GM18870 (cell line): ENCODE data around the gene UBA3.

Experiments
- ATAC-seq: cut with Tn5 transposase; IDR thresholded peaks from one replicate; pipeline ENCODE4 v1.9.1; 2021; ENCODE audit warnings: moderate library complexity; ENCODE audit not compliant: unreplicated experiment

The UBA3 gene

DNA sequence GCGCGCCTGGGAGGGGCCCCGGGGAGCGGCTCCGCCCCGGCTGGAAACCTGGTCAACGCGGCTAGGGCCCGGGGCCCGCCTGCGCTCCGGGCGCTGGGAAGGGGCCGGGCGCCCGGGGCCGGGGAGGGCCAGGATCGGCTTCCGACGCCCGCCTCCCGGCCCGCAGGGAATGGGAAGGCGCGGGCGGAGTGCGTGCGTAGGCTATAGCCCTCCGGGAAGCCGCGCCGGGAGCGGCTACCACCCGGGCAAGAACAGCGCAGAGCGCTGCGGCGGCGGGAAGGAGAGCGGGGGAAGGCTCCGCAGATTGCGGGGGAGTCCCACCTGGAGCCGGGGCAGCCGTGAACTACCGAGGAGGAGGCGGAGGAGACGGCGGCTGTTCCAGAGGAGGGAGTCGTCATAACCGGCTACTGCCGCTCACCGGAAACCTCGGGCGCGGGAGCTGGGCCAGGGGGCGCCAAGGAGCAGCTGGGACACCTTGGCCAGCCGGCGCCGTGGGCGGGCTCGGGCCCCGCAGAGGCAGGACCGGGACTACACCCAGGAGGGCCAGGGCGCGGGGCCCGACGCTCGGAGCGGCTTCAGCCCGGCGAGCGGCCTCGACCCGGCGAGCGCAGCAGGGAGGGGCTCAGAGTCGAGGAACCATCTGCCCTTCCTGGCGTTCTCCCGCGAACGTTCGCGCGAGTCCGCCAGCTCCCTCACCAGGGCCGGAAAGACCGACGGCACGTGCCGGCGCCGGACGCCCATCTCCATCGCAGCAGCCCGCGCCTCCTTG is 66.7 kb downstream of the UBA3 start, which contains the start of gene EOGT:
Gene EOGT (minus strand): TSS at position 432 of the 769 bp plus-strand sequence. CDS start 3,838 bp downstream, outside the sequence.
- ATAC-seq: peak; percentile 70

GRCh38 chr3:69012800-69013252 is 67.3 kb downstream of the UBA3 start:
- peak; percentile 16 for ATAC-seq

- ATAC-seq: no peak
These were observed 67.9 kb downstream of the UBA3 start for GRCh38 chr3:69012100-69012799.

DNA sequence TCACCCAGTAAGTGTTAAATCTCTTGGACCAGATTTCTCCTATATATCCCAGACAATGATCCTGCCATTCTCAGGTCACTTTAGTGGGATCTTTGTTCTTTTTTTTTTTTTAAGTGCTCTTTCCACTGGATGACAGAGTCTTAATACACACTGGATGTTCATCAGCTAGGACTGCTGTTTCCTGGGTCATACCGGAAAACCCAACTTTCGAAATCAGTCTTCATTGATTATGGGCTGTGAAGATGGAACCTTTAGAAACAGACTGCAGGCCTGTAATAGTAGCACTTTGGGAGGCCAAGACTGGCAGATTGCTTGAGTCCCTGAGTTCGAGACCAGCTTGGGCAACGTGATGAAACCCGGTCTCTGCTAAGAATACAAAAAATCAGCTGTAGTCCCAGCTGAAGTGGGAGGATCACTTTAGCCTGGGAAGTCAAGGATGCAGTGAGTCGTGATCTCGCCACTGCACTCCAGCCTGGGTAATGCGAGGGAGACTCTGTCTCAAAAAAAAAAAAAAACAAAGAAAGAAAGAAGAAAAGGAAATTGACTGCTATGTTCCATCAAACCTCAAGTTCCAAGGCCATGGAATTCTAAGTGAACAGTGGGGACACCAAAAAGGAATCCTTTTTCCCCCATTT is 69.0 kb downstream of the UBA3 start:
- no peak for ATAC-seq

DNA sequence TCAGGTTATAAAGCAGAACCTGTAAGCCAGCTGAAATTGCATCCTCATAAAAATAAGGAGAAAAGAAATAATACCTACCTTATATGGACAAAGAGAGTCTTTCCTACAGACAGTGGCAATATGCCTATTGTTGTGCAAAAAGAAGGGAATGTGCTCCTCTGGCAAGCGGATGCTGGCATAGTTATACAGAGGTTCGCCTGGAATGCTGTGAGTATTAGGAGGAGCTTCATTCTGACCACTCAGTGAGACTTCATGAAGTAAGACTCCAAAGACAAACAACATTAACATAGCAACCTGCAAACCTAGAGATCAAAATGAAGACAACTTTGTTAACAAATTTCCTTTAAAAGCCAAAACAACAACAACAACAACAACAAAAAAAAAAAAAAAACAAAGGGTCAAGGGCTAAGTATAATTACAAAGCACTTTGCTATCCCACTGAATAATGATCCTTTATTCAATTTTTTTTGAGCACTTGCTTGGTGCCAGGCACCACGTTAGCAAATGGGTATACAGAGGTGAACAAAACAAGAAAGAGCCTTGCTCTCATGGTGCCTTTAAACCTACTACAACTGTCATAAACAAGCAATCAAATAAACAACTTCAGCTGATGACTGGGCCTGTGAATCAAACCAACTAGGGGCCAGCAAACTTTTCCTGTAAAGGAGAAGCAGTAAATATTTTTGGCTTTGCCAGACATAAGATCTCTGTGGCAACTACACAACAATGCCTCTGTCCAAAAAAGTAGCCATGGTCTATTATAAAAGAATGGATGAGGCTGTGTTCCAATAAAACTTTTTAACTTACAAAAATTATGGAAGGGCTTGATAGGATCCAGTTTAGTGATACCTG is 70.4 kb downstream of the UBA3 start:
- no peak for ATAC-seq

- no peak for ATAC-seq
These were observed 71.2 kb downstream of the UBA3 start for GRCh38 chr3:69008980-69009379.

GRCh38 chr3:69005791-69006482 is 74.2 kb downstream of the UBA3 start:
- no peak for ATAC-seq

DNA sequence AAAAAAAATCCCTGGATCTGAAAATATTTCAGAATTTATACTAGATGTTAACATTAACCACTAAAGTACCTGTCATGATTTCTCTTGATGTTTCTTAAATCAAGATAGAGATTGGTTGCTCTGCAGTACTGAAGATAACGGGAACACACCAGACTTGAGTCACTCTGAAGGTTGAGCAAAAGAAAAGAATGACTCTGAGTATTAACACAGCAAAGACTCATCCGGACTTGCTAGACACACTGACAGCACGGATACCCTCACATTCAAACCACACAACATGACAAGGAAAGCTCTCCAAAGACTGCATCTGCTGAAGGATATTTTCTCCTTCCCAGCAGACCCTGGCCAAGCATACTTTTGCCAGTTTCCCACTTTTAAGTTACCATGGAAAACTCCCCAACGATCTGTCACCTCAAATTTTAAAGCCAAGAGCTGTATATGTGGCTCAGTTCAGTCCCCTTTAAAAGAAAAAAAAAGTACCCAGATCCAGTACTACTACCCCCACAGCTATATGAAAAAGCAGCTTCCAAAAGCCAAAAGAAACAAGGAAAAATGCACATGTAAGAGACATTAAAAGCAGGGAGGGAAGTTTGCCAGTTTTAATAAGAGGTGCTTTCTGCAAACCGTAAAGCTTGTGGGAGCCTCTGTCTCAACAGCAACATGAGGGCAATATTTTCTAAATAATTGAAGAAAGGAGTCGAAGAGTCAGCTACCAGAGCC is 74.9 kb downstream of the UBA3 start:
- no peak for ATAC-seq
